Naive thymus-derived CD4-positive, alpha-beta T cell (primary cell): ENCODE results near the gene PTPRE. TPM values are rescaled to one million over a fixed set of nuclear protein-coding genes. Genes with fewer than 3 reads are reported as not detected.
A peak's percentile ranks its signal among the peaks of the same experiment; 100 is the strongest.

Experiments used
- ATAC-seq: fragments of 150-1000 bp; cut with Tn5 transposase; 2 replicates; pipeline ENCODE4 v1.10.0; 2021; ENCODE audit warnings: mild to moderate bottlenecking, moderate library complexity
- CTCF ChIA-PET: fragments of 350-600 bp; sonication (Branson Sonifier 250); formaldehyde crosslinking; loops from one replicate; lab custom pipeline; 2021; ENCODE audit warnings: antibody characterized with exemption; lab: Charles Lee
- POLR2A ChIA-PET: fragments of 350-600 bp; sonication (Branson Sonifier 250); formaldehyde crosslinking; loops from one replicate; lab custom pipeline; 2021; ENCODE audit warnings: antibody characterized with exemption, inconsistent platforms; lab: Charles Lee
- DNase-seq, 9 donors: peaks; one replicate each; pipeline versions ENCODE4 v3.0.0 to v3.0.0-alpha.2; 2020 to 2022; ENCODE audit warnings: mixed read lengths in 1 of 9
- H3K27ac ChIP-seq: one replicate; pipeline ENCODE4 v1.7.0; 2013; ENCODE audit warnings: mild to moderate bottlenecking, low read depth, low read length, moderate library complexity
- H3K27me3 ChIP-seq, 2 donors: one replicate each; pipeline ENCODE4 v1.7.0; 2013; ENCODE audit warnings: low read length in 2 of 2, mild to moderate bottlenecking in 2 of 2, moderate library complexity in 2 of 2; ENCODE audit not compliant: control insufficient read depth in 2 of 2, insufficient read depth in 2 of 2
- H3K36me3 ChIP-seq, 3 experiments: 1 replicate in 2 of 3; 2 replicates in 1 of 3; pipeline ENCODE4 v1.7.0; 2013; ENCODE audit warnings: low read length in 3 of 3, mild to moderate bottlenecking in 3 of 3, moderate library complexity in 1 of 3; ENCODE audit not compliant: insufficient read depth in 3 of 3, control insufficient read depth in 2 of 3
- H3K4me1 ChIP-seq, 2 donors: one replicate each; pipeline ENCODE4 v1.7.0; 2013; ENCODE audit warnings: low read length in 2 of 2, mild to moderate bottlenecking in 2 of 2, moderate library complexity in 1 of 2; ENCODE audit not compliant: control insufficient read depth in 2 of 2, insufficient read depth in 2 of 2
- H3K4me3 ChIP-seq: 2 replicates; pipeline ENCODE4 v1.7.0; 2013; ENCODE audit warnings: mild to moderate bottlenecking, low read length
- H3K9me3 ChIP-seq, 3 experiments: 1 replicate in 2 of 3; 2 replicates in 1 of 3; pipeline ENCODE4 v1.7.0; 2013; ENCODE audit warnings: low read length in 3 of 3; ENCODE audit not compliant: control insufficient read depth in 2 of 3
- H3K27ac Mint-ChIP-seq, 9 donors: one replicate each; pipeline ENCODE4 v1.8.0; 2020 to 2022; ENCODE audit warnings: mixed read lengths in 9 of 9, mild to moderate bottlenecking in 8 of 9, moderate library complexity in 5 of 9, inconsistent platforms in 2 of 9
- H3K27me3 Mint-ChIP-seq, 5 donors: one replicate each; pipeline ENCODE4 v1.8.0; 2021 to 2022; ENCODE audit warnings: mixed read lengths in 5 of 5, mild to moderate bottlenecking in 1 of 5
- H3K36me3 Mint-ChIP-seq, 5 donors: one replicate each; pipeline ENCODE4 v1.8.0; 2020 to 2022; ENCODE audit warnings: mixed read lengths in 5 of 5, mild to moderate bottlenecking in 3 of 5, inconsistent platforms in 1 of 5
- H3K4me1 Mint-ChIP-seq, 7 donors: one replicate each; pipeline ENCODE4 v1.8.0; 2020 to 2022; ENCODE audit warnings: mixed read lengths in 7 of 7, mild to moderate bottlenecking in 3 of 7, inconsistent platforms in 1 of 7
- H3K4me3 Mint-ChIP-seq, 10 donors: one replicate each; pipeline ENCODE4 v1.8.0; 2020 to 2022; ENCODE audit warnings: mild to moderate bottlenecking in 10 of 10, mixed read lengths in 10 of 10, moderate library complexity in 6 of 10, inconsistent platforms in 2 of 10
- H3K9me3 Mint-ChIP-seq, 11 donors: one replicate each; pipeline ENCODE4 v1.8.0; 2020 to 2022; ENCODE audit warnings: mixed read lengths in 11 of 11, mild to moderate bottlenecking in 4 of 11, inconsistent platforms in 1 of 11, moderate library complexity in 1 of 11
- intact Hi-C, 2 donors: fragments of 100-400 bp; cut with micrococcal nuclease; formaldehyde crosslinking; loops; one replicate each; pipeline ENCODE4 v1.15.1; 2023
- polyA plus RNA-seq, 2 donors: library from polyadenylated mRNA; unstranded; fragments of 300-500 nt; fragmentation: Illumina TruSeq; gene quantifications; one replicate each; pipeline ENCODE4 v1.2.3, GENCODE V29; 2021
- total RNA-seq, 6 experiments: library from RNA in 5 of 6; stranded (reverse) in 5 of 6; gene quantifications; 1 replicate in 5 of 6; 2 replicates in 1 of 6; pipeline ENCODE4 v1.2.3 and lab custom pipeline; 2021 to 2026

PTPRE gene
- total and polyA plus RNA-seq, 7 experiments from 2014 or later: 6.6 to 237 (median 27.9) TPM

DNA sequence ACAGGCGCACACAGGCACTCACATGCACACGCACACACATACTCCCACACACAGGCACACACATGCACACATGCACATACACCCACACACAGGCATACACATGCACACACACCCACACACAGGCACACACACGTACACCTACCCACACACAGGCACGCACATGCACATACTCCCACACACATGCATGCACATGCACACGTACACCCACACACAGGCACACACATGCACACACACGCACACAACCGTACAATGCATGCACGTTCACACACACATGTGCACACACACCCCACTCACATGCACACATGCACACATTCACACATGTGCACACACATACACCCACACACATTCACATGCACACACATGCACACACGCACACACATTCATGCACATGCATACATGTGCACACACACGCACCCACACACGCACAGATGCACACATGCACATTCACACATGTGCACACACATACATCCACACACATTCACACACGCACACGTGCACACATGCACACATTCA lies 160.0 kb downstream of the PTPRE start:
- CTCF ChIA-PET: interaction anchor here (1.0 to 19.9 kb wide), 2 partner anchors 13 to 32 kb away, joined by 3 to 217 read pairs; no protein-coding TSS in a partner anchor
- peaks cover 23 to 60% (median 38%) of the 10 kb centered on the region in 3 experiments for H3K36me3 ChIP-seq

GRCh38 chr10:128067691-128068397 lies 160.9 kb downstream of the PTPRE start:
- Histone ChIP-seq H3K27ac (no peak overlapping the region), H3K4me3 (no peak overlapping the region), H3K36me3 (peaks cover 26 to 66% (median 40%) of the 10 kb centered on the region in 3 experiments), H3K4me1 (peaks cover 29 to 33% of the 10 kb centered on the region in 2 donors), H3K9me3 (no peaks in the 10 kb centered on the region), H3K27me3 (no peaks in the 10 kb centered on the region)
- peaks cover 44 to 56% (median 51%) of the 10 kb centered on the region in 7 donors for H3K4me1 Mint-ChIP-seq
- ATAC-seq: no peak
- ChIA-PET CTCF (interaction anchor here (1.0 to 19.9 kb wide), 3 partner anchors 13 to 83 kb away, joined by 3 to 217 read pairs (median 11); no protein-coding TSS in a partner anchor), POLR2A (interaction anchor here (0.6 to 0.8 kb wide), 2 partner anchors 33 to 127 kb away, joined by 3 read pairs; no protein-coding TSS in a partner anchor)
- no peak overlapping the region for H3K27ac Mint-ChIP-seq
- intact Hi-C loops: loop anchor here in 1 of 2 donors (10.0 kb wide), 1 partner anchor 1397 kb away; the partner anchor contains the start of gene MGMT
- H3K9me3 Mint-ChIP-seq: no peaks in the 10 kb centered on the region
- peak overlapping the region in 1 of 10 donors; percentile 33 for H3K4me3 Mint-ChIP-seq
- peak in 1 of 9 donors; percentile 16 for DNase-seq
- peaks cover 16 to 51% (median 27%) of the 10 kb centered on the region in 5 donors for H3K36me3 Mint-ChIP-seq
- no peaks in the 10 kb centered on the region for H3K27me3 Mint-ChIP-seq

More for the DNA sequence above, 160.0 kb downstream of the PTPRE start:
- Histone ChIP-seq H3K27ac (no peak overlapping the region), H3K27me3 (no peaks in the 10 kb centered on the region), H3K9me3 (no peaks in the 10 kb centered on the region), H3K4me3 (no peak overlapping the region), H3K4me1 (peaks cover 39 to 42% of the 10 kb centered on the region in 2 donors)
- POLR2A ChIA-PET: no interaction called here
- peaks cover 13 to 43% (median 24%) of the 10 kb centered on the region in 5 donors for H3K36me3 Mint-ChIP-seq
- no peaks in the 10 kb centered on the region for H3K27me3 Mint-ChIP-seq
- no peaks in the 10 kb centered on the region for H3K9me3 Mint-ChIP-seq
- intact Hi-C loops: loop anchor here in 1 of 2 donors (10.0 kb wide), 1 partner anchor 1398 kb away; the partner anchor contains the start of gene MGMT
- ATAC-seq (no peak), DNase-seq (no peak)
- H3K4me3 Mint-ChIP-seq: peak overlapping the region in 6 of 10 donors; percentile 3 to 96 (median 27)
- H3K4me1 Mint-ChIP-seq: peaks cover 53 to 65% (median 60%) of the 10 kb centered on the region in 7 donors
- peak overlapping the region in 3 of 9 donors; percentile 32 to 85 (median 43) for H3K27ac Mint-ChIP-seq

GRCh38 chr10:128068398-128069285 lies 161.7 kb downstream of the PTPRE start:
- no peak overlapping the region for H3K4me3 Mint-ChIP-seq
- peaks cover 39 to 54% (median 44%) of the 10 kb centered on the region in 7 donors for H3K4me1 Mint-ChIP-seq
- intact Hi-C loops: loop anchor here (1.0 to 10.0 kb wide), 5 partner anchors 21 to 1396 kb away; partner anchors contain the start of gene MGMT (in 1 of the 2)
- Histone ChIP-seq H3K27ac (no peak overlapping the region), H3K27me3 (no peaks in the 10 kb centered on the region), H3K36me3 (peaks cover 34 to 74% (median 48%) of the 10 kb centered on the region in 3 experiments), H3K4me1 (peaks cover 25 to 28% of the 10 kb centered on the region in 2 donors), H3K9me3 (no peaks in the 10 kb centered on the region), H3K4me3 (no peak overlapping the region)
- ATAC-seq (no peak), DNase-seq (no peak)
- no peaks in the 10 kb centered on the region for H3K9me3 Mint-ChIP-seq
- POLR2A ChIA-PET: interaction anchor here (0.8 to 2.0 kb wide), 4 partner anchors 20 to 126 kb away, joined by 3 to 10 read pairs (median 5); no protein-coding TSS in a partner anchor
- CTCF ChIA-PET: interaction anchor here (0.7 to 19.9 kb wide), 19 partner anchors 11 to 162 kb away, joined by 3 to 217 read pairs (median 4); partner anchors contain the start of gene PTPRE
- H3K27me3 Mint-ChIP-seq: no peaks in the 10 kb centered on the region
- peaks cover 17 to 59% (median 32%) of the 10 kb centered on the region in 5 donors for H3K36me3 Mint-ChIP-seq
- peak overlapping the region in 1 of 9 donors; percentile 47 for H3K27ac Mint-ChIP-seq

DNA sequence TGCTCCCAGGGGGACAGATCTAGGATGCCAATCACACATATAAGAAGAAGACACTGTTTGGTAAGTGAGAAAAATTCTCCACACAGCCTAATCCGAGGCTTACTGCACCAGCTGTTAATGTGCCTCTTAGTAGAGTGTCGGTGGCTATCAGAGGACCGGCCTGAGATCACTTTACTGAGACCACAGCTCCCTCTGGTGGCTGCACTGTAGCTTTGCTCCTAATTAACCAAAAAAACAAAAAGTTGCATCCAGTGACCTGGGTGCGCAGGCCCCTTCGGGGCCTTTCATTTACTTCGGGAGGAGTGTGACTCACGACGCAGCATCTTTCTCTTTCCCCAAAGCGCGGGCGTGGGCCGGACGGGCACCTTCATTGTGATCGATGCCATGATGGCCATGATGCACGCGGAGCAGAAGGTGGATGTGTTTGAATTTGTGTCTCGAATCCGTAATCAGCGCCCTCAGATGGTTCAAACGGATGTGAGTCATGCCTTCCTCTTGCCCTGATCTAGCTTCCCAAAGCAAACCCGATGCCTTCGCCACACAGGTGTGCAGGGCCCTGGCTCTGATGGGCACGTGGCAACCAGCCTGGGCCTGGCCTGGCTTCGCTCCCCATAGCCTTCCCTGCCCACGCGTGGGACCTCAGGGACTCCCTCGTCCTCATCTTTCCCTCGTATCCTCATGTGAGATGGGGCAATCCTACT lies 162.6 kb downstream of the PTPRE start:
- H3K36me3 Mint-ChIP-seq: peaks cover 22 to 64% (median 38%) of the 10 kb centered on the region in 5 donors
- H3K4me1 Mint-ChIP-seq: peaks cover 31 to 50% (median 37%) of the 10 kb centered on the region in 7 donors
- no peaks in the 10 kb centered on the region for H3K9me3 ChIP-seq
- CTCF ChIA-PET: interaction anchor here (0.7 to 19.9 kb wide), 20 partner anchors 11 to 163 kb away, joined by 3 to 217 read pairs (median 4); partner anchors contain the start of gene PTPRE
- H3K27me3 ChIP-seq: no peaks in the 10 kb centered on the region
- H3K36me3 ChIP-seq: peaks cover 34 to 82% (median 53%) of the 10 kb centered on the region in 3 experiments
- ATAC-seq (peak; percentile 66), DNase-seq (peak; percentile 56 to 81 (median 76))
- no peaks in the 10 kb centered on the region for H3K27me3 Mint-ChIP-seq
- H3K9me3 Mint-ChIP-seq: no peaks in the 10 kb centered on the region
- no peak overlapping the region for H3K4me3 ChIP-seq
- peak overlapping the region in 4 of 9 donors; percentile 45 to 65 (median 54) for H3K27ac Mint-ChIP-seq
- H3K4me1 ChIP-seq: peaks cover 16 to 19% of the 10 kb centered on the region in 2 donors
- POLR2A ChIA-PET: interaction anchor here (1.1 to 2.0 kb wide), 3 partner anchors 21 to 40 kb away, joined by 3 to 10 read pairs (median 7); no protein-coding TSS in a partner anchor
- no peak overlapping the region for H3K27ac ChIP-seq
- intact Hi-C loops: loop anchor here (1.0 to 10.0 kb wide), 5 partner anchors 22 to 1395 kb away; partner anchors contain the start of gene MGMT (in 1 of the 2)
- no peak overlapping the region for H3K4me3 Mint-ChIP-seq

GRCh38 chr10:128070161-128070560 lies 163.3 kb downstream of the PTPRE start:
- ChIA-PET POLR2A (interaction anchor here (1.5 to 2.0 kb wide), 2 partner anchors 22 to 35 kb away, joined by 7 to 10 read pairs; no protein-coding TSS in a partner anchor), CTCF (interaction anchor here (1.3 to 19.9 kb wide), 10 partner anchors 10 to 164 kb away, joined by 3 to 217 read pairs (median 8); partner anchors contain the start of gene PTPRE)
- DNase-seq (no peak), ATAC-seq (no peak)
- peaks cover 22 to 69% (median 37%) of the 10 kb centered on the region in 5 donors for H3K36me3 Mint-ChIP-seq
- intact Hi-C loops: no loop called here
- Histone ChIP-seq H3K27ac (no peak overlapping the region), H3K9me3 (no peaks in the 10 kb centered on the region), H3K4me1 (peaks cover 9 to 13% of the 10 kb centered on the region in 2 donors), H3K36me3 (peaks cover 34 to 87% (median 53%) of the 10 kb centered on the region in 3 experiments), H3K27me3 (no peaks in the 10 kb centered on the region), H3K4me3 (no peak overlapping the region)
- no peak overlapping the region for H3K4me3 Mint-ChIP-seq
- peak overlapping the region in 2 of 9 donors; percentile 32 to 33 for H3K27ac Mint-ChIP-seq
- no peaks in the 10 kb centered on the region for H3K27me3 Mint-ChIP-seq
- peaks cover 25 to 44% (median 31%) of the 10 kb centered on the region in 7 donors for H3K4me1 Mint-ChIP-seq
- H3K9me3 Mint-ChIP-seq: no peaks in the 10 kb centered on the region
